Measurements from ENCODE around the gene FGF14.

The FGF14 gene

DNA sequence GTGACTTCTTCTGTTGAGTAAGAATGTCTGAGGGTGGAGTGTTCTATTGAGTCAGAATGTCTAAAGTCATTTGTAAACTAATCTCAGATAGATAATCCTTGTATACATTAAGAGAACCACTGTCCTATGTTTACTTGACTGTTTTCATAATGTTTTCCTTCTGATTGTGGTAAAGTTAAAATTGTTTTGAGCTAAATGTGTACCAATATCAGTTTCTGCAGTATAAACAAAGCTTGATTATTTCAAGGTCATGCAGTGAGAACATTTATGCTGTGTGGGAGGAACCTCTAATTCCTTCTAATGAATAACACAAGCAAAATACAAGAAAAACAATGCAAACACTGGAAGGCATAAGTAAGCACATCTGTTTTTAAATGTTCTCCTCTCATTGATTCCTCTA lies 434.6 kb downstream of the FGF14 start:
- no peak for DNase-seq

DNA sequence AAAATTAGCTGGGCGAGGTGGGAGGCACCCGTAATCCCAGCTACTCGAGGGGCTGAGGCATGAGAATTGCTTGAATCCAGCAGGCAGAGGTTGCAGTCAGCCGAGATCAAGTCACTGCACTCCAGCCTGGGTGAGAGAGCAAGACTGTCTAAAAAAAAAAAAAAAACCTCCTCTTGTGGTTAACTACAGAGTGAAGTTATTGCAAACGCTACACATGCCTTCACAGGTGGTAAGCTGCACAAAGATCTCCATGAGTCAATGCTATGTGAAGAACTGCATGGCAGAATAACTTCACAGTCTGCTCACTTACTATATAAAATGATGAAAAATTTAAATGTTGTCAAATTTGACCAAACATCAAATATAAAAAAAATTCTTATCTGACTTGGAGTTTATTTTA lies 436.8 kb downstream of the FGF14 start:
- DNase-seq = no peak

DNA sequence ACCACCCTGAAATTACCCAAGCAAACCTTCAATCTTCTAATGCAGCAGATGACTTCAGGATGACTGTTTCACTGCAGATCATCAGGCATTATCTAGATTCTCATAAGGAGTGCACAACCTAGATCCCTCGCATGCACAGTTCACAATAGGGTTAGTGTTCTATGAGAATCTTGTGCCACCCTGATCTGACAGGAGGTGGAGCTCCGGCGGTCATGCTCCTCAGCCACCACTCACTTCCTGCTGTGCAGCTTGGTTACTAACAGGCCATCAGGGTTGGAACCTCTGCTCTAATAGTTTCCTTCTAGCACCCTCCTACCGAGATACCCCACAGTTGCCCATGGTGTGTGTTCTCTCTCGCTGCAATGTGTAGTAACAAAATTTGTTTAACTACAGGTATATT lies 442.8 kb downstream of the FGF14 start:
- DNase-seq = no peak

DNA sequence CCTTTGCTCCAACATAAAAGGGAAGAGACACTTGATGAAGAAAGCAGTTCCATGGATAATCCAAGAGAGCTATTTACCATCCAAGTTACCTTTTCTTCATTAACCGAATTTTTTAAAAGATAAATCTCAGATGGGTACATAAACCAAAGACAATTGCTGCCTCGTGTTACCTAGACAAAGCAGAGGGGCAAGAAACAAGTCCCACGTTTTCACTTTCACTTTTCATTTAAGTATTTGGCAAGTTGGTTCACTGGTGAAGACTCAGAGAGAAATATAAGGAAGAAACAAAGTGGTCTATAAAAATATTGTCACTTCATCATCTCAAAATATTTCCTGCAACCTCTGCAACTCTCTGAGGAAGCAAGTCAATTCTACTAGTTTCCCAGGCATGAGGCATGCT lies 446.1 kb downstream of the FGF14 start:
- DNase-seq = no peak

DNA sequence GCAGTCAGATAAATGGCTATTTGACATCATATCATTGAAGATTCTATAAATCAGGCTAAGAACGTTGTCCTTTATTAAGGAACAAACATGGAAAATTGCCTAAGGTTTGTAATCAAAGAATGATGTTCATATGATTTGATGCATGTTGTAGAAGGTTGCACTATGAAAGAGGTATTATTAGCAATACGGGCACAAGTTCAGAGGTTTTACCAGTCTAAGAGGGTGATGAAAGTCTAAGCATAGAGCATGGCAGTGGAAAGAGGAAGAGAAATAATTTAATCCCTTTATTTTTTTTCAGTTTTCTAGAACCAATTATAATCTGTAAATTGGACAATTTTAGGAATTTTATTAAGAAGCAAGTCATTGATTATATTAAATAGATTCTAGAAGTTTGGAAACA lies 450.7 kb downstream of the FGF14 start:
- DNase-seq = no peak

DNA sequence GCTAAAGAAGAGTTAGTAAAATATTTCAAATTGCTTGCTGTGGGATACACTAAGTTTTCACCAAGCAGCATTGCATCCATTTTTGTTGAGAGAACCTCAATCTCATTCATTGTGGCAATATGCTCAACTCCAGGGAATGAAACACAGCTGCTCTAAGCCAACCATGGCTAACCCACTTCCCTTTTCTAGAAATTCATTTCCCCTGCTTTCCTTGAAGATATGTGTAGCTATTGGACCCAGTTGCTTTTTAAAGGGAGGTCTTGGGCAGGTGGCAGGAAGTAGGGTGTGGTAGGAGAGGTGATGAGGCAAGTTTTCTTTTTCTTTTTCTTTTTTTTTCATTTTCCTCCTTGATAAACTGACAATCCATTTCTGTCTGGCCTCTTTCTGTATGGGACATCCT lies 452.2 kb downstream of the FGF14 start:
- DNase-seq = no peak

DNA sequence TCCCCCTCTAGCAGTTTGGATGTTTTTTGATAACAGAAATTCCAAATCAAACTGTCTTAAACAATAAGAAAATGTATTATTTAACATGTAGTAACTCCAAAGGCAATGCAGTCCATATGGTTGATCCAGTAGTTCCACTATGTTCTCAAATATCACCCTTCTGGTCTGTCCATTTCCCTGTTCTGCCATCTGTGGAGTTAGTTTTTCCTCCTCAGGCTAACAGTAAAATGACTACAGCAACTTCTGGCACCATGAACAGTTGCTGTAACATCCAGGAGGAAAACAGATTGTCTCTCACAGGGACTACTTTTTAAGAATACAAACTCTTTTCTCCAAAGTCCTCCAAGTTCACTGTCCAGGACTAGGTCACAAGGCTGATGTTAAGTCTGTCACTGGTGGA lies 455.4 kb downstream of the FGF14 start:
- DNase-seq = peak in 1 of 2 experiments; percentile 19

DNA sequence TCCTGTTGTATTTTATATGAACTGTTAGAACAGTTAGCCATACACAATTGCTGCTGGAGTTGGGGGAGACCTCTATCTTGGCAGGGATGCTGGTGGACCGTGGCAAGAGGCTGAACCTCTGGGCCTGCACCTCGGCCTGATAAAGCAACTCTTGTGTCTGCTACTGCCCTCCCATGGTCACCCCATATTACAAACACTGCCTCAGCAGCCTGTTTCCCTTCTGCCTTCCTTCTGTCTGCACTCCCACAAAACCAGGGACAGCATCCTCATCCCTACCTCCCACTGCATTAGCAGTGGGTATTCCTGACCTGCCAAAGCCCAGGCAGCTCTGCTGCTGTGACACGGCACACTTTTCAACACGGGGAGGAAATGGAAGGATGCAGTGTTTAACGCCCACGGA lies 456.4 kb downstream of the FGF14 start:
- peak in 1 of 2 experiments; percentile 36 for DNase-seq

DNA sequence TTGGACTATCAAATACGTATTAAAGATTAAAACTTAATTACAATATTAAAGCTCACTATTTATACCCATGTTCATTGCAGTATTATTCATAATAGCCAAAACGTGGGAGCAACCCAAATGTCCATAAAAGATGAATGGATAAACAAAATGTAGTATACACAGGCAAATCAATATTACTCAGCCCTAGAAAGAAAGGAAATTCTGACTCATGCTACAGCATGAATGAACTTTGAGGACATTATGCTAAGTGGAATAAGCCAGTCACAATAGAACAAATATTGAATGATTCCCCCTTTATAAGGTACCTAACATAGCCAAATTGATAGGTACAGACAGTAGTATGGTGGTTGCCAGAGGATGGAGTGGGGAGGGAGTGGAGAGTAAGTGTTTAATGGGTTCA lies 457.3 kb downstream of the FGF14 start:
- no peak for DNase-seq

DNA sequence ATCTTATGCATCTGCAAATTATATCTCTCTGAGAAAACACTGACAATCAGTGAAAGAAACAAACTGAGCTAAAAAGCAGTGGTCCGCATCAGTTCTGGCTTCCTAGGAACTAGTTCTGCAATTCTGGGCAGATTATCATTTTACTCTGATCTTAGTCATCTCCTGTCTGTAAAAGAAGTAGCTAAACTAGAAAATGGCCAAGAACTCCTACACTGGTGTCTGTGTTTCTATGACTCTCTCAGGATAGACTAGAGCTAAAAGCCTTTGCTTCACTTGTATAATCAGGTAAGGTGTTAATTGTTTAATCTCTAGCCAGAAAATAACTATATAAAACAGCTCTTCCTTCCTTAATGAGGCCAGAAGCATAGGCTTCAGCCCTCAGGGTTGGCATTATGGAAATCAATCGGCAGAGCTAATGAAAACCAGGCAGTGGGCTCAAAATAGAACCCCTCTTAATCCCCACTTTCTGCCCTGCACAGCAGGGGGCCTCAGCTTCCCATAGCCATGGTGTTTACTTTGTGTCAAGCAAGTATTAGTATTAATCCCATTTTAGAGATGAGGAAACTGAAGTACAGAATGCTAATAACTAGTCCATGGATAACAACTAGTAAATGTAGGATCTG lies 459.2 kb downstream of the FGF14 start:
- DNase-seq = no peak

DNA sequence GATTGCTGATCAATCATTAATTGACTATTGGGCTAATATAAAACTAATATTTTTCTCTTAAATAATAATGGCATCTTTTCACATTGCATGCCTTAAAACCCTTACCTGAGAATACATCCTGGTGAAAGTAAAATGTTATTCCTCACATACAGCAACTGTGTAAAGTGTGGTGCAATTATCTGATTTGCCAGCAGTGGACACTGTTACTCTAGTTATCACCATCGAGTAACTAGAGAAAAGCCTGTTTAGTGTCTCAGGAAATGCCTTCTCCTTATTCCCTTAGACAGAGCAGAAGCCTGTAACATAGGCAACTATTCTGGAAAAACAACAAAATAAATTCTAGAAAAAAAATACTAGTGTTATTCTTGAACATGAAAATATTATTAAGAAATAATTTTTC lies 459.8 kb downstream of the FGF14 start:
- DNase-seq = peak in 1 of 2 experiments; percentile 71

DNA sequence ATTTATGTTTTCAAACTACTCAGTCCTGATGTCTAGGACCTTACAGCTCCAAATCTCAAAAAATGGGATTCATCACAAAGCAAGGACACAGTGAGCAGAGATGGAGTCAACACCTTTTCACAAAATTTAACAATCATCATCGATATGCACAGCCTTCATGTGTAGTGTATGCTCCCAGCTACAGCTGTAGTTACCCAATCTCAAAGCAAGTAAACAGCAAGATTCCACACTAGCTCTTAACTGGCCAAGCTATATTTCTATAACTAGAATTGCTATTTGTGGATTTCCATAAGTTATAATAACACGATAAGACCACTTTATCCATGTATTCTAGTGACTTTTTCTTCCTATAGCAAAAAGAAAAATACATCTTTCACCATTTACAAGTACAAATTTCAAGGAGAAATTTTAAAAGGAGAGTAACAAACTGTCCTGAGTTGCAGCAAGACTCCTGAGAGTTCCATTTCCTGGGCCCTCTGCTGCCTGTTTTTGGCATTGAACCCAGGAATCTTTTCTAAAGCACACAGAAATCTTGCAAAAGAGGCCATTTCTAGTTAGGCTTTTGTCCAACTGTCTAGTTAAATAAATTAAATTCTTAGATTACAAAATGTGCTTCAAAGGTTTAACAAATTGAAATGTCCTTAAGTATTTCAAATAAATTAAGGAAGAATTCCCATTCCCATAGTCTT lies 460.6 kb downstream of the FGF14 start:
- DNase-seq = no peak

DNA sequence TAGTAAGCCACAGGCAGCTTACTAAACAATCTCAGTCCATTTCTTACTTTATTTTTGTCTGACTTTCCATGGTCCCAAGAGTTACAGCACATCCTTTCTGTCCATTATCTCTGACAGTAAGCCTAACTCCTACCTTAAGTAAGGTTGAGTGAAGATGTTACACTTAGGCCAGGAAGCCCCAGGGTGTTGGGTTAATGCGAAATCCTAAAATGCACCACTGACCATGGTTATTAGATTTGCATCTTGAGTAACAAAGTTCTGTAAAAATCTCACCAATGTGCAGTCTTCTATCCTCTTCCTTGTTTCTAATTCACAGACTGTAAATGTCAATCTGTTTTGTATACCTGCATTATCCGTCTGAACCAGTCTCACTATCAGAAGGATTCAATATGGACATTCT lies 462.5 kb downstream of the FGF14 start:
- DNase-seq = no peak

DNA sequence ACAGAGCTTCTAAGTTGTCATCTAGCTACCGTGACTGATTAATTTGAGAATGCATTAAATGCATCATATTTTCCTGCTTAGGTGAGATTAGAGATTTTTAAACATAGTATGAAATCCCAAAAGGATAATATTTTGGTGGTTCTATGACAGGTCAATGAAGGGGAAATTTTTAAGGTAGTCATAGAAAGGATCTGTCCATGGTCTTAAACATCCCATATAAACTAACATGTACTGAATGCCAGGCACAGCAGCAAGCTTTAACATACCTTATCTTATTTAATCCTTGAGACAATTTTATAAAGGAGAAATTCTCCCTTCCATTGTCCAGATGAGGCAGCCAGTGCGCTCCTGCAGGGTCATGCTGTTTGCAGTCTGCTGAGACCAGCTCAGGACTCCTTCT lies 466.0 kb downstream of the FGF14 start:
- DNase-seq = no peak

DNA sequence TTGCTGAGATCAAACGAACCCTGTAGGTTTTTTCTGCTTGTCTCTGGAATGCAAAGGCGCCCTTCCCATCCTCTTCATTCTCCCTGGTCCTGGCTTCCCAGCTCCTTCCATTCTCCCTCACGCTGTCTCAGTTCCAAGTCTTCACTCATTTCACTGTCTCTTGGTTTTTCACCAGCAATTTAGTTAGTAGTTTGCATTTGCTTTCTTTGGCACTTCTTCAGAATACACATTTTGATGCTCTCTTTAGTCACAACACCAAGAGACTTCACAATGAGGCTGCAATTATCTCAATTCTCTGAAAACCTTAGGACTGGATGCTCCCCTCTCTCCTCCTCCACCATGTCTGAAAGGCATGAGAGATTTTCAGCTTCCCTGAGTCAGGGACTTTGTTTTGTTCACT lies 470.7 kb downstream of the FGF14 start:
- DNase-seq = no peak

DNA sequence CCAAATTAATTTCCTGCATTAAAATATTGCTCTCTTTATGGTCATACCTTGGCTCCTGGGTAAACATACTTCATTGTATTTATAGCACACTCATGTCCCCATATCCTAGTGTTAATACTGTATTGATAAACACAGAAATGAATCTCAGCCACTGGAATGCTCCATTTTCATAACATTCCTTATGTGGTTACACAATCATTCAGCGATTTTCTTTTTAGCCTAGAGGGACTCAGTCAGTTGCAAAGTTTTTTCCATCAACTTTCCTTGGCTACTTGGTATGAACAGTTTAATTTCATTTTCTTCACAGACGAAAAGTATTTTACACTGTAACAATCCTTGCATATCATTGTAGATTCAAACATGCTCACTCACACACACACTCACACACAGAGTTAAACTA lies 471.5 kb downstream of the FGF14 start:
- DNase-seq = no peak

DNA sequence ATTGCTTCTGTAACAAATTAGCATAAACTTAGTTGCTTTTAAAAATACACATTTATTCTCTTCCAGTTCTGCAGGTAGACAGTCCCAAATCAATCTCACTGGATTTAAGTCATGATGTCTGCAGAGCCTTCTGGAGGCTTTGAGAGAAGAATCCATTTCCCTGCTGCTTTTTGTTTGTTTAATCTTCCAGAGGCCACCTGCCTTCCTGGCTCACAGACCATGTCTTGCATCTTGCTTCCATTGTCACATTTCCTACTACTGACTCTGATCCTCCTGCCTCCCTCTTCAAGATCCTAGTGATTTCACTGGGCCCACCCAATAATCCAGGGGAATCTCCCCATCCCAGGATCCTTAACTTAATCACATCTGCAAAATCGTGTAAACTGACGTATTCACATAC lies 476.1 kb downstream of the FGF14 start:
- DNase-seq = peak in 1 of 2 experiments; percentile 24

DNA sequence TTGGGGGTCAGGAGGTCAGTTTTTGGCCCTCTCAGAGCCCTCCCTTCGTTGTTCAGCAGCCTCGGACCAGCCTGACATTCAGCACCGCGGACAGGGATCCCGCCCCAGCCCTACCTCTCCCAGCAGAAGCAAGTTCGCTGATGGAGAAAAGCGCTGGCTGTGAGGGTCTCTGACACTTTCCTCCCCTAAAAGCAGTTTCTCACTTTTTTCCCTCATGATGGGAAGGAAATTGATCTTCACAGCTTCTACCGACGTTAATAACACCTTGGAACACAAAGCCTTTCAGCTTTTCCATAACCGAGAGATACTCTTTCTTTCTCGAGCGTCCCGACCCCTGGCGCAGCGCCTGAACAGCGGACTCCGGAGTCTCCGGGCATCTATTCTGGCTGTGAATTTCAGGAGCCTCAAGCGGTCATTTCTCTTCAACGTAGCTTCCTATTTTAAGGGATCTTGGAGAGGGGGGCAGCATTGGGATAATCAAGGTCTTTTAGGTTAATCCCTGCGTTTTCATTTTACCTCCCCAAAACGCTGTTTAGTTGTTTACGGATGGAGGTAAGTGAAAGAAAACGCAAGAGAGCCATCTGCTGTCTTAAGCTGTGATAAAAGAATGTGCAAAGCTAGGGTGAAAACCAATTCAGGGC lies 482.2 kb downstream of the FGF14 start:
- peak in 1 of 2 experiments; percentile 35 for DNase-seq

DNA sequence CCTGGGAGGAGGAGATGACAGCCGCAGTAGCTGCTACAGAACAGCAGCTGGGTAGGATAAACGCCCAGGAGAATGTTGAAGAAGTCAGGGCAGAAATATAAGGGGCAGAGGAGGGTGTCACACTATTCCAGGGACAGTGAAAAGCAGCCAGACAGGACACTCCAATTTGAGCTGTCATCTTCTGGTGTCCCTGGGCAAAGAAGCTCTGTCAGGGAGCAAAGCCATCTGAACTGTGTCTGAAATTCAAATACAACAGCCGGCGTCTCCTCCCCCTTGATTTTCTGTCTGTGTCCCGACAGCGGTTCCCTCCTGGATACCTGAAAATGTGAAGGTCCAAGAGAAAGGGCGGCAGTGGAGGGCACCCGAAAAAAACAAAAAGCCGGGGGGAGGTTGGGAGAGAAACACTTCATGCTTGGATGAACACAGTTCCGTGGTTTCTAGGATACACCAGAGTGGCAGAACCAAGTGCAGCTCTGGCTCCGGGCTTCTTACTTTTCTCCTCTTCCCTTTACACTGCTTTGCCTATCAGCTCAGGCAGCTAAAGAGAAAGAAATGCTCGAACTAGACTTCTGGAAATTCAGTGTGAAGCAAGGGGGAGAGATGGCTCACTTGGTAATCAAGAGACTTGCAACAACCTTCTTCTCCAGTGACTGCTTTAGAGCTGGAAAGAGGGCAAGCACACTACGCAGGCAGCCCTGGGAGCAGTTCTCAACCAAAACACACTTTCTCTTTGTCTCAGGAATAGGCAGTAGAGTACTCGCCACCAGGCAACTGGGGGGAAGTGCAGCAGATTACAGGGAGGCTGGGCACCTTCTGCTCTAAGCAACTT lies 483.8 kb downstream of the FGF14 start:
- peak in 1 of 2 experiments; percentile 22 for DNase-seq

DNA sequence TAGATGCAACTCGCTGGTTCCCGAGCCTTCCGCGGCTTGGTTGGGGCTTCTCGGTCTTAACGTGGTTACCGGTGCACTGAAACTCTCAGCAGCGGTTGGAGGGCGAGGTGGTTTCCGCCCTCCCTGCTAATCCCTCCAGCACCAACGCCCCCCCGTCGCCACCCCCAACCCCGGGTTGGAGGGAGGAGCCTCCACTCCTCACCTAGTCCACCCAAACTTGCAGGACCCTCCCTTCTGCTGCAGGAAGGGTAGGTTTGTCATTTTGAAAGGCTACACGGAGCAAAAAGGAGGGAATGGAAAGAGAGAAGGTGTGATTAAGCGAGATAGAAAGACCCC lies 484.4 kb downstream of the FGF14 start:
- DNase-seq = no peak

DNA sequence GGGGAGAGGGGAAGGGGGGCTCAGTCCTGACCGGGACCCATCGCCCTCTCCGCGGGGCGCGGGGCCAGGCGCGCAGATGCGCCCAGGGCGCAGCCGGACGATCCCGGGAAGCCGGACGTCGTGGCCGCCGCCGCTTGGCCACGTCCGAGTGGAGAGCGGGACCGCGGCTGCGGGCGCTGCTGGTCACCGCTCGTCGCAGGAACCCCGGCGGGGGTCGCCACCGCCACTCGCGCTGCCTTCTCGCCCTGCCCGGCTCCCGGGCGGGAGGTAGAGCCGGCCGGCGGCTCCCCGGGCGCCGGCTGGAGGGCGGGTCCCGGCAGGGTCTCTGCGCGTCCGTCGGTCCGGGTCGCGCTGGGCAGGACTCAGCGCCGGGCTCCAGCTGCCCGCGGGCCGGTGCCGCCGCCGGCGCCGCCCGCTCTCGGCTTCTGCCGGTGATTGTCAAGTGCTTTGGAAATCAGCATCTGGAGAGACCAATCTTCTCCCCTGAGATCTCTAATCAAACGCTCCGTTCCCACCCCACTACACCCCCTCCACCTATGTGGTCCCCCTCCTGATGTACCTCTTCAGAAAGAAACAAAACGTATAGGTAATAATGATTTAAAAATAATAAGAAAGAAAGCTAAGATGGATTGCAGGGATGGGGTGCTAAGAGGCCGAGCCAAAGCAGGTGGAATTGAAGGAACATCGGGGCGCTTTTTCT lies 484.9 kb downstream of the FGF14 start:
- DNase-seq = no peak

DNA sequence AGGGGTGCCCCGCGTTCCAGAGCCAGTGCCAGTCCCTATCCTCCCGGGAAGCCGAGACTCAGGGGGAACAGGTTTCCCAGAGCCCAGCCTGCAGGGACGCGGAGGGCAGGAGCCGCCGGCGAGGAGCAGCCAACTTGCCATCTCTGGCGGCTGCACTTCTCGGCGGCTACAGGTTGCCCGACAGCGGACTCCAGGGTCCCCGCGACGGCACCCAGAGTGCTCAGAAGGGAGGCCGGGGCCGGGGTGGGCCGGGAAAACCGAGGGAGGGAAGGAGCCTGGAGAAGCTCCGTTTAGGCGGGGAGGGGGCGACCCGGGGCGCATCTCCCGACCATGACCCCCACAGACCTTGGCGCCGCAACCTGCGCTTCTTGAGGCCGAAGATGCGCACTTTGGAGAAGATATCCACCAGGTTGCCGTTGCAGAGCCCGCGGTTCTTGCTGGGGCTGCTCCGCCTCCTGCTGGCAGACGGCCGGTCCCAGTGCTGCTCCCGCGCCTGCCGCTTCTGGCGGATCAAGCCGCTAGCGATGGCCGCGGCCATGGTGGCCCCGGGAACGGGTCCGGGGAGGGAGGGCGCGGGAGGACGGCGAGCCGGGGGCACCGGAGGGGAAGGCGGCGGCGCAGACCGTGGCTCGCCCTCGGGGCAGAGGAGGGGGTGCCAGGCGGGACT lies 485.6 kb downstream of the FGF14 start:
- DNase-seq = no peak

DNA sequence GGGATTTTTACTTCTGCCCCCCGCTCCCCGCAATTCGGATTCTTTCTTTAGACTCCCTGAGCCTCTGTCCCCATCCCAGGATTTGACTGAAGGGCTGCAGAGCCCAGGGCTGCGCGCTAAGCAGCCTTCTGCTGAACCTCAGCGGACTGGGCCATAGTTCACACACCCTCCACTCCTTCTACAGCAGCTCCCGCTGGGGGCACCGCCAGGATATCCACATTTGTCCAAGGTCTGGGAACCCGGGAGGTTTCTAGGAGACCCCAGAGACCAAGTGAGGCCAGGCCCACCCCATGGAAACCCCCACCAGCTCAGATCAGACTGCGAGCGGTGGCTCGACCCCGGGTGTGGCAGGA lies 486.1 kb downstream of the FGF14 start:
- no peak for DNase-seq

Data from cerebellar nuclear complex (tissue), 1 donor.